ENCODE measurements around the gene COL6A1. TPM values are rescaled to one million over a fixed set of nuclear protein-coding genes. Genes with fewer than 3 reads are reported as not detected.

The COL6A1 gene
- total and polyA plus RNA-seq, 4 donors = 16.9 to 82.0 (median 35.7) TPM

DNA sequence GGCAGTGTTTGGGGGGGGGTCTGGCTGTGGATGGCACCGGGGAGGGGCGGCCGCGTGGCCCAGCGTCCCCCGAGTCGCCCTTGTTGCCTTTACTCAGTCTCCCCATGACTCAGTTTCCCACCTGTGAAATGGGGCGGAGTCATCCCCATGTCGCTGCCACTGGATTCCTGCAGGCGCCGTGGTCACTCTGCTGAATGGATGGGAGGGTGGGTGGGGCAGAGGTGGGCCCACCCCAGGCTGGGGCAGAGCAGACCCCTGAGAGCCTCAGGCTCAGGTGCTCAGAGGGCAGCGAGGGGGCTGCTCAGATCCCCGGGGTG lies 2.0 kb downstream of the COL6A1 start:
- WGBS = 88% methylated on average over 13 of the region's 13 CpGs
- TF ChIP-seq FOXA2 (IDR thresholded peaks at IDR 0.05) (no peak), RAD21 (IDR thresholded peaks at IDR 0.05) (no peak), GABPA (IDR thresholded peaks at IDR 0.05 in 1 of 2, conservative IDR thresholded peaks at IDR 0.05 in 1 of 2) (no peak)
- H3K36me3 ChIP-seq (ENCODE audit: control insufficient read depth in 4 of 4, insufficient read depth in 3 of 4, low read depth in 1 of 4, low read length in 3 of 4) = peaks cover 2 to 12% (median 5%) of the 10 kb centered on the region in 4 donors
- no peak for DNase-seq (ENCODE audit: low spot score)
- peak overlapping the region in 1 of 2 donors; percentile 12 for H3K27ac ChIP-seq (ENCODE audit: low read depth in 1 of 2, low read length in 2 of 2)
- H3K4me3 ChIP-seq (ENCODE audit: low read depth in 1 of 3, low read length in 3 of 3) = peak overlapping the region in 1 of 3 donors; percentile 62
- H3K9me3 ChIP-seq (ENCODE audit: control insufficient read depth in 4 of 4, low read length in 3 of 4) = no peaks in the 10 kb centered on the region
- H3K4me1 ChIP-seq (ENCODE audit: control insufficient read depth in 4 of 4, insufficient read depth in 4 of 4, low read length in 3 of 4) = peaks cover 8 to 19% (median 14%) of the 10 kb centered on the region in 4 donors
- no peaks in the 10 kb centered on the region for H3K27me3 ChIP-seq (ENCODE audit: control insufficient read depth in 4 of 4, insufficient read depth in 4 of 4, low read length in 3 of 4)
- no peak overlapping the region for H3K9ac ChIP-seq (ENCODE audit: low read depth in 1 of 2, low read length in 2 of 2)

GRCh38 chr21:45983981-45984551 lies 2.5 kb downstream of the COL6A1 start:
- Histone ChIP-seq H3K36me3 (ENCODE audit: control insufficient read depth in 4 of 4, insufficient read depth in 3 of 4, low read depth in 1 of 4, low read length in 3 of 4) (peaks cover 2 to 12% (median 5%) of the 10 kb centered on the region in 4 donors), H3K27me3 (ENCODE audit: control insufficient read depth in 4 of 4, insufficient read depth in 4 of 4, low read length in 3 of 4) (no peaks in the 10 kb centered on the region), H3K9ac (ENCODE audit: low read depth in 1 of 2, low read length in 2 of 2) (no peak overlapping the region), H3K4me1 (ENCODE audit: control insufficient read depth in 4 of 4, insufficient read depth in 4 of 4, low read length in 3 of 4) (peaks cover 8 to 19% (median 14%) of the 10 kb centered on the region in 4 donors), H3K27ac (ENCODE audit: low read depth in 1 of 2, low read length in 2 of 2) (no peak overlapping the region), H3K4me3 (ENCODE audit: low read depth in 1 of 3, low read length in 3 of 3) (peak overlapping the region in 1 of 3 donors; percentile 62), H3K9me3 (ENCODE audit: control insufficient read depth in 4 of 4, low read length in 3 of 4) (no peaks in the 10 kb centered on the region)
- 90% methylated on average over 38 of the region's 38 CpGs for WGBS
- TF ChIP-seq ATF3 (IDR thresholded peaks at IDR 0.05) = no peak
- TF ChIP-seq HNF4G (IDR thresholded peaks at IDR 0.05) = no peak
- TF ChIP-seq YY1 (IDR thresholded peaks at IDR 0.05) = no peak
- no peak for TF ChIP-seq TAF1 (conservative IDR thresholded peaks at IDR 0.05)
- no peak for TF ChIP-seq NR2F2 (IDR thresholded peaks at IDR 0.05)
- TF ChIP-seq HNF4A (conservative IDR thresholded peaks at IDR 0.05) = no peak
- DNase-seq (ENCODE audit: low spot score) = no peak

- WGBS = 84% methylated on average over 3 of the region's 3 CpGs
- H3K36me3 ChIP-seq (ENCODE audit: control insufficient read depth in 4 of 4, insufficient read depth in 3 of 4, low read depth in 1 of 4, low read length in 3 of 4) = peaks cover 2 to 12% (median 5%) of the 10 kb centered on the region in 4 donors
- H3K27me3 ChIP-seq (ENCODE audit: control insufficient read depth in 4 of 4, insufficient read depth in 4 of 4, low read length in 3 of 4) = no peaks in the 10 kb centered on the region
- no peaks in the 10 kb centered on the region for H3K9me3 ChIP-seq (ENCODE audit: control insufficient read depth in 4 of 4, low read length in 3 of 4)
- no peak overlapping the region for H3K27ac ChIP-seq (ENCODE audit: low read depth in 1 of 2, low read length in 2 of 2)
- DNase-seq (ENCODE audit: low spot score) = no peak
- H3K4me1 ChIP-seq (ENCODE audit: control insufficient read depth in 4 of 4, insufficient read depth in 4 of 4, low read length in 3 of 4) = peaks cover 8 to 19% (median 14%) of the 10 kb centered on the region in 4 donors
- H3K4me3 ChIP-seq (ENCODE audit: low read depth in 1 of 3, low read length in 3 of 3) = no peak overlapping the region
- TF ChIP-seq RAD21 (IDR thresholded peaks at IDR 0.05) = no peak
- TF ChIP-seq CTCF (IDR thresholded peaks at IDR 0.05; ENCODE audit: low read depth, low read length, missing input control) = no peak
- TF ChIP-seq ATF3 (IDR thresholded peaks at IDR 0.05) = no peak
- TF ChIP-seq ZBTB33 (IDR thresholded peaks at IDR 0.05) = no peak
- no peak for TF ChIP-seq JUND (IDR thresholded peaks at IDR 0.05)
- no peak for TF ChIP-seq HNF4A (conservative IDR thresholded peaks at IDR 0.05)
- no peak for TF ChIP-seq GABPA (IDR thresholded peaks at IDR 0.05 in 1 of 2, conservative IDR thresholded peaks at IDR 0.05 in 1 of 2)
- TF ChIP-seq MAX (IDR thresholded peaks at IDR 0.05) = no peak
- no peak for TF ChIP-seq REST (IDR thresholded peaks at IDR 0.05)
- TF ChIP-seq SP1 (IDR thresholded peaks at IDR 0.05) = no peak
- no peak for TF ChIP-seq RXRA (IDR thresholded peaks at IDR 0.05)
- TF ChIP-seq HNF4G (IDR thresholded peaks at IDR 0.05) = no peak
- no peak for TF ChIP-seq FOXA2 (IDR thresholded peaks at IDR 0.05)
- TF ChIP-seq EGR1 (IDR thresholded peaks at IDR 0.05; ENCODE audit: low read depth in 2 of 2) = no peak
- TF ChIP-seq FOXA1 (IDR thresholded peaks at IDR 0.05) = no peak
- no peak overlapping the region for H3K9ac ChIP-seq (ENCODE audit: low read depth in 1 of 2, low read length in 2 of 2)
These were observed 3.1 kb downstream of the COL6A1 start for GRCh38 chr21:45984584-45985095.
